Measurements from ENCODE around the gene RYR2.

Gene RYR2

GRCh38 chr1:237012788-237013383, 29.1 kb upstream of the RYR2 start:
- TF ChIP-seq CTCF (IDR thresholded peaks at IDR 0.05; ENCODE audit: extremely low read depth, missing control alignments) = no peak
- DNase-seq (ENCODE audit: low spot score) = no peak

- no peak for DNase-seq (ENCODE audit: low spot score)
- TF ChIP-seq CTCF (IDR thresholded peaks at IDR 0.05; ENCODE audit: extremely low read depth, missing control alignments) = no peak
These were observed 28.4 kb upstream of the RYR2 start for GRCh38 chr1:237013608-237014007.

GRCh38 chr1:237016626-237017025, 25.4 kb upstream of the RYR2 start:
- DNase-seq (ENCODE audit: low spot score) = no peak
- TF ChIP-seq CTCF (IDR thresholded peaks at IDR 0.05; ENCODE audit: extremely low read depth, missing control alignments) = no peak

GRCh38 chr1:237018896-237019295, 23.1 kb upstream of the RYR2 start:
- DNase-seq (ENCODE audit: low spot score) = no peak
- no peak for TF ChIP-seq CTCF (IDR thresholded peaks at IDR 0.05; ENCODE audit: extremely low read depth, missing control alignments)

- TF ChIP-seq CTCF (IDR thresholded peaks at IDR 0.05; ENCODE audit: extremely low read depth, missing control alignments) = no peak
- DNase-seq (ENCODE audit: low spot score) = no peak
These were observed 16.5 kb upstream of the RYR2 start for GRCh38 chr1:237025358-237026074.

- TF ChIP-seq CTCF (IDR thresholded peaks at IDR 0.05; ENCODE audit: extremely low read depth, missing control alignments) = no peak
- no peak for DNase-seq (ENCODE audit: low spot score)
These were observed 12.7 kb upstream of the RYR2 start for GRCh38 chr1:237029240-237029639.

GRCh38 chr1:237029850-237030535, 12.0 kb upstream of the RYR2 start:
- no peak for TF ChIP-seq CTCF (IDR thresholded peaks at IDR 0.05; ENCODE audit: extremely low read depth, missing control alignments)
- DNase-seq (ENCODE audit: low spot score) = no peak
